ENCODE measurements around the gene FA2H.
A peak's percentile ranks its signal among the peaks of the same experiment; 100 is the strongest.
"Not testable (repeated sequence)": the region's sequence is repeated elsewhere in the genome, so short reads cannot be mapped to it uniquely, and the experiment has no call there.

Gene FA2H, protein sequence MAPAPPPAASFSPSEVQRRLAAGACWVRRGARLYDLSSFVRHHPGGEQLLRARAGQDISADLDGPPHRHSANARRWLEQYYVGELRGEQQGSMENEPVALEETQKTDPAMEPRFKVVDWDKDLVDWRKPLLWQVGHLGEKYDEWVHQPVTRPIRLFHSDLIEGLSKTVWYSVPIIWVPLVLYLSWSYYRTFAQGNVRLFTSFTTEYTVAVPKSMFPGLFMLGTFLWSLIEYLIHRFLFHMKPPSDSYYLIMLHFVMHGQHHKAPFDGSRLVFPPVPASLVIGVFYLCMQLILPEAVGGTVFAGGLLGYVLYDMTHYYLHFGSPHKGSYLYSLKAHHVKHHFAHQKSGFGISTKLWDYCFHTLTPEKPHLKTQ

GRCh38 chr16:74774223-74775139, at the start of gene FA2H:
Gene FA2H, minus strand, starts transcription at chr16:74774820. Its CDS starts 65 bp downstream, at chr16:74774755.
- peak; percentile 51 to 56 for DNase-seq

GRCh38 chr16:74817851-74818250, 43.2 kb upstream of the FA2H start:
- no peak for DNase-seq

- peak; percentile 61 for DNase-seq
Measured at GRCh38 chr16:74813109-74813641, 38.6 kb upstream of the FA2H start.

- no peak for DNase-seq
Measured at GRCh38 chr16:74811911-74812310, 37.3 kb upstream of the FA2H start.

DNA sequence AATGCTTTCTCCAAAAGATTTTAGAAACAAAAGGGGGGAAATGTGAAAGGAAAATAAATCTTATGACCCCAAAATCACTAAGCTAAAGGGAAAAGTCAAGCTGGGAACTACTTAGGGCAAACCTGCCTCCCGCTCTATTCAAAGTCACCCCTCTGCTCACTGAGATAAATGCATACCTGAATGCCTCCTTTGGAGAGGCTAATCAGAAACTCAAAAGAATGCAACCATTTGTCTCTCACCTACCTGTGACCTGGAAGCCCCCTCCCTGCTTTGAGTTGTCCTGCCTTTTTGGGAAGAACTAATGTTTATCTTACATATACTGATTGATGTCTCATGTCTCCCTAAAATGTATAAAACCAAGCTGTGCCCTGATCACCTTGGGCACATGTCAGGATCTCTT, 36.6 kb upstream of the FA2H start:
- DNase-seq: not testable (repeated sequence)

GRCh38 chr16:74807052-74807646, 32.5 kb upstream of the FA2H start:
- DNase-seq: no peak

DNA sequence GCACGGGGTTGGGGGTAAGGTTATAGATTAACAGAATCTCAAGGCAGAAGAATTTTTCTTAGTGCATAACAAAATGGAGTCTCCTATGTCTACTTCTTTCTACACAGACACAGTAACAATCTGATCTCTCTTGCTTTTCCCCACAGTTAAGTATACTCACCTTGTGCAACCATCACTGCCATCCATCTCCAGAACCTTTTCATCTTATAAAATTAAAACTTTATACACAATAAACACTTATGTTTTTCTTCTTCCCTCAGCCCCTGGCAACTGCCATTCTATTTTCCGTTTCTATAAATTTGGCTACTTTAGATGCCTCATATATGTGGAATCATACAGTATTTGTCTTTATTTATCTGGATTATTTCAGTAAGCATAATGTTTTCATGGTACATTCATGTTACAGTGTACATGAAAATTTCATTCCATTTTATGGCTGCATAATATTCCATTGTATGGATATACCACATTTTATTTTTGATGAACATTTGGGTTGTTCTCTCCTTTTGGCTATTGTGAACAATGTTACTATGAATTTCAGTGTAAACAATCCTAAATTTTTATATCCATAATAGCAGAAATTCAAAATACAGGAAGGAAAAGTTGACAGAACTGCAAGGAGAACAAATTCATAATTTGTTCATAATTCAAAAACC, 25.7 kb upstream of the FA2H start:
- no peak for DNase-seq

DNA sequence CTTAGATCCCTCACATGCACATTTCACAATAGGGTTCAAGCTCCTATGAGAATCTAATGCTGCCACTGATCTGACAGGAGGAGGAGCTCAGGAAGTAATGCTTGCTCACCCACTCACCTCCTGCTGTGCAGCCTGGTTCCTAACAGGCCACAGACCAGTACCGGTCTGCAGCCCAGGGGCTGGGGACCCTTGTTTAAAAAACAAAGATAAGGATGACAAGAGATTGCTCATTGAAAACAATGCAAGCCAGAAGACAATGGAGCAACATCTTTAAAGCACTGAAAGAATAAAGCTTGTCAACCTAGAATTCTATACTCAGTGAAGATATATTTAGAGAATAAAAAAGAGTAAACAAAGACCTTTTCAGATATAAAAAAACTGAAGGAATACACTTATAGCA, 22.8 kb upstream of the FA2H start:
- DNase-seq: no peak

DNA sequence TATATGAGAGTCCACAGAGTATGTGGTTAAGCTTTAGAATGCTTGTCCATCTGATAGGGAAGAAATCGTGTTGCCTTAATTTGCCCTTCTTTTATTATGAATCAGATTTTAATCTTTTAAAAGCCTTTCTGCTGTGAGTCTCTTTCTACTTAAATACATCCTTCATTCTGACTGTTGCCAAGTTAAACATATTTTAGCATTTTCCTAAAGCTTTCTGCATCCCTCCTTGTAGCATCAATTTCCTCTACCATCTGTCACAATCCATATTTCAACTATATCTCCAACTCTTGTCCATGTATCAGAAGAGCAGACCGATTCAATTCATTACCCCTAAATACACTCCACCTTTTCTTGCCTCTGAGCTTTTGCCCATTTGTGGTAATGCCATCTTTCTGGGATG, 20.5 kb upstream of the FA2H start:
- DNase-seq: no peak

GRCh38 chr16:74794668-74795067, 20.0 kb upstream of the FA2H start:
- DNase-seq: no peak

- DNase-seq: no peak
Measured at GRCh38 chr16:74793571-74793970, 19.0 kb upstream of the FA2H start.

DNA sequence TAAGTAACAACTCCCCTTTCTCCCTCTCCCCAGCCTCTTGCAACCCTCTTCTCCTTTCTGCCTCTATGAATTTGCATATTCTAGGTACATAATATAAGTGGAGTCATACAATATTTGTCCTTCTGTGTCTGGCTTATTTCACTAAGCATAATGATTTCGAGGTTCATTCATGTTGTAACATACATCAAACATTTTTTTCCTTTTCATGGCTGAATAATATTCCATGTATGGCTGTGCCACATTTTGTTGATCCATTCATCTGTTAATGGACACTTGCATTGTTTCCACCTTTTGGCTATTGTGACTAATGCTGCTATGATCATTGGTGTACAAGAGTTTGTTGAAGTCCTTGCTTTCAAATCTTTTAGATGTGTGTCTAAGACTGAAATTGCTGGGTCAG, 17.6 kb upstream of the FA2H start:
- DNase-seq: no peak

GRCh38 chr16:74791749-74792148, 17.1 kb upstream of the FA2H start:
- not testable (repeated sequence) for DNase-seq

DNA sequence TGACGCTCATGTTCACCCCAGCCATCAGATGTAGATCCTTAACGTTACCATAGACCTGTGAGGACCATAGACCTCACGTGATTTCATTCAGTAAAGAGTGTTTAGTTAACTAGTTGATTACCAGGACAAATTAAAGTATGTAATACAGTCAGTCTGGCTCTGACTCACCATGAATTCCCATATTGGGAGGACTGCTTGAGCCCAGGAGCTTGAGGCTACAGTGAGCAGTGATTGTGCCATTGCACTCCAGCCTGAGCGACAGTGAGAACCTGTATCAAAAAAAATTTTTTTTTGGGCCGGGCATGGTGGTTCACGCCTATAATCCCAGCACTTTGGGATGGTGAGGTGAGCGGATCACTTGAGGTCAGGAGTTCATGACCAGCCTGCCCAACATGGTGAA, 13.5 kb upstream of the FA2H start:
- no peak for DNase-seq

- no peak for DNase-seq
Measured at GRCh38 chr16:74785031-74785430, 10.4 kb upstream of the FA2H start.

DNA sequence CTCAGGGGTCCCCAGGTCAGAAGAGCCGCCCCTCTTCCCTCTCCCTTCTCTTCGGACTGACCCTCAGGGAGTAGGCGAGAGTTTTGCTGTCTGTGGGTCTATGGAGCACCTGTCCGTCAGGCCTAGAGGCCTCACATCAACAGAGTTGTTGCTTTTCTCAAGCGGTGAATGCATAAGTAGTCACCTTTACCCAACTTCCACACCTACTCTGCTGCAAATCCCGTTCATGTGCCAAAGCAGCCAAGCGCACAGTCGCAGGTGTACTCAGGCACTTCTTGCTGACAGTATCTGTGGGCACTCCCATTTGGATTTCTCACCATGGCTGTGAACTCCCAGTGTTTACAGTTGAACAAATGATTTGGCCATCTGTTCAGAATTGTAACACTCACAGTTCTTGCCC, 4.0 kb upstream of the FA2H start:
- DNase-seq: no peak

DNA sequence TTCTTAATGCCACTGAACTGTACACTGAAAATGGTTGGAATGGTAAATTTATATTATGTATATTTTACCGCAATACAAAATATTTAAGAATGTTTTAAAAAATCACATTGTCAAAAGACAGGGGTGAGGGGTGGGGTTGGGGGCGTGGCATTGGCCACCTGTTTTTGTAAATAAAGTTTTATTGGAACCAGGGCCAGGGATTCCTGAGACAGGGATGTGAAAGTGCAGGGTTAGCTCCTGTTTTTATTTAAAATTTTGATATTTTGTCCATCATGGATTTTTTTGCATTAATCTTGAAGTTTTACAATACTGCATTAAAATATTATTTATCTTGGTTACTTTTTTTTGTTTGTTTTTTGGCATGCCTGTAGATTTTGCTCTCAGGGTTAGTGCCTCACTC, 2.3 kb upstream of the FA2H start:
- DNase-seq: no peak

GRCh38 chr16:74775255-74775654, 635 bp upstream of the FA2H start:
- DNase-seq: no peak

DNA sequence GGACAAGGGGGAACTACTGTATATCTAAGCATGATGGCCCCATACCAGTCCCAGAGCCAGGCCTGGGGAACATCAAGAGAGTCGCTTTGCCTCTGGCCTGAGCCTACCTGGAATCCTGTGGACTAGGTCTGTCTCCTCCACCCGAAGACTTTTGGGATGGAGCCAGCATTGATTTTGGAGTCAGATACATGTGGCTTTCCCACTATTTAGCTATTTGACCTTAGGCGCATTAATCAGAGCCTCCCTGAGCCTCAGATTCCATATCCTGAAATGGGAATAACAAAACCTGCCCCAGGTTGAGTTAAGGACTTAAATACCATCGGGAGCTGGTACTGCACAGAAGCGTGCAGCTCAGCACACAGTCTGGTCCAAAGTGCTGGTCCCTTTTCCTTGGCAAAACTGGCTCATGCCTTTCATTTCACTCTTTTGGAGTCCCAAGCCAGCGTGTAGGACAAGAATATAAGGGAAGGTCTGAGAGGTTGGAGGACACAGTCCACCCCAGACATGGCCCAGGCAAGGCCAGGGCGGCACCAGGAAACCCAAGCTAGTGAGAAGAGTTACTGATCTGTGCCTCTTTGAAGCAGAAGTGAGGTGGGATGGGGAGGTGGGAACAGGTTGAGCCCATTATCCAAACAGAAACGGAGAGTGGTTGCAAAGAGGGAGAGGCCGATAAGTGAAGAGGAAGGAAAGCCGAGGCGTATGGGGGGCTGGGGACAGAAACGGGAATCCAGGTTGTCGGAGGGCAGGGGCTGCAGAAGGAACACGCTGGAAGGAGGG, 986 bp downstream of the FA2H start:
- DNase-seq: no peak

- no peak for DNase-seq
Measured at GRCh38 chr16:74771656-74772315, 2.8 kb downstream of the FA2H start.

DNA sequence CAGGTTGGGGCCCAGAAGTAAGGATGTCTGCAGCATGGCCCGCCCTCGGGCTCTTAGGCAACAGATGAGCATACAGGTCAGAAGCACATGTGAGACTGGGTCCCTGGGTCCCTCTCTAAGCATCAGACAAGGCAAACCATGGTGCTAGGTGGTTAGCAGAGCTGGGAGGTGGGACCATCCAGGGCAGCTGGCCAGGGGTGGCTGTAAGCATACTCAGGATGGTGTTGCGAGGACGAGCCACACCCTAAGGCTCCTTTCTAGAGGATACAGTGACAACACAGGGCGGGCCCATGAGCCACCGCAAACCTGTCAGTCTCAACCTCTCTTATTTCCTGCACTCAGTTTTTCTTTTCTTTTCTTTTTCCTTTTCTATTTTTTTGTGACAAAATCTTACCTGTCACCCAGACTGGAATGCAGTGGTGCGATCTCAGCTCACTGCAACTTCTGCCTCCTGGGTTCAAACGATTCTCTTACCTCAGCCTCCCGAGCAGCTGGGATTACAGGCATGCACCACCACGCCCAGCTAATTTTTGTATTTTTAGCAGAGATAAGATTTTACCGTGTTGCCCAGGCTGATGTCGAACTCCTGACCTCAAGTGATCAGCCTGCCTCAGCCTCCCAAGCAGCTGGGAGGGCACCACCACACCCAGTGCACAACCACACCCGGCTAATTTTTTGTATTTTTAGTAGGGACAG, 3.6 kb downstream of the FA2H start:
- DNase-seq: no peak

Data from CD4-positive, alpha-beta T cell treated with Interleukin-4 for 1 hour (primary cell).